GM12878 (cell line): ENCODE data around the gene RENBP. TPM values are rescaled to one million over a fixed set of nuclear protein-coding genes. Genes with fewer than 3 reads are reported as not detected.

Experiments used
- ATAC-seq: fragments of 200-7000 bp; cut with Tn5 transposase; 3 replicates; pipeline ENCODE4 v1.9.1; 2020; ENCODE audit warnings: mild to moderate bottlenecking, moderate library complexity
- BruUV-seq: library from RNA; stranded (reverse); fragments of 400-500 nt; replicated peaks from 2 replicates; lab custom pipeline; 2021; lab: Mats Ljungman, UMichigan
- CTCF ChIA-PET: fragments of 300-600 bp; sonication (Branson Sonifier 250); formaldehyde crosslinking; extraction: SDS; loops from one replicate; lab custom pipeline; 2021; ENCODE audit warnings: inconsistent platforms; lab: Yijun Ruan, JAX
- POLR2A ChIA-PET: fragments of 350-600 bp; formaldehyde crosslinking; extraction: SDS; loops from one replicate; lab custom pipeline; 2021; ENCODE audit warnings: inconsistent platforms; lab: Charles Lee
- RAD21 ChIA-PET: fragments of 300-600 bp; sonication (Branson Sonifier 250); formaldehyde crosslinking; loops from one replicate; lab custom pipeline; 2023; ENCODE audit warnings: antibody characterized with exemption; ENCODE audit not compliant: unreplicated experiment; lab: Charles Lee
- SMC1A ChIA-PET: fragments of 300-600 bp; sonication (Branson Sonifier 250); formaldehyde crosslinking; loops from one replicate; lab custom pipeline; 2023; ENCODE audit not compliant: unreplicated experiment, uncharacterized antibody; lab: Charles Lee
- DNase-seq: peaks from one replicate; pipeline ENCODE4 v3.0.0-alpha.2; 2011; ENCODE audit warnings: low read depth, low spot score
- FAIRE-seq: peaks from 3 replicates; lab custom pipeline; 2011; peaks lifted over from hg19 to GRCh38; lab: Jason Lieb, UNC
- H2AFZ ChIP-seq: 2 replicates; pipeline ENCODE4 v1.6.0; 2011; ENCODE audit warnings: low read depth, low read length, control low read depth; ENCODE audit not compliant: control insufficient read depth
- H3K27ac ChIP-seq: 2 replicates; pipeline ENCODE4 v1.5.1; 2011; ENCODE audit warnings: control low read depth; ENCODE audit not compliant: control insufficient read depth, insufficient read depth
- H3K27me3 ChIP-seq, 2 experiments: replicated peaks in 1 of 2; 2 replicates each; pipeline versions ENCODE4 v1.6.0 to v1.6.1; 2011; ENCODE audit warnings: low read length in 1 of 2; ENCODE audit not compliant: control insufficient read depth in 2 of 2, insufficient read depth in 2 of 2
- H3K36me3 ChIP-seq, 2 experiments: 2 replicates each; pipeline ENCODE4 v1.5.1; 2011; ENCODE audit warnings: low read length in 1 of 2; ENCODE audit not compliant: control insufficient read depth in 2 of 2, insufficient read depth in 2 of 2
- H3K4me1 ChIP-seq: 2 replicates; pipeline ENCODE4 v1.6.1; 2011; ENCODE audit warnings: mild to moderate bottlenecking, low read length, moderate library complexity, mixed read lengths; ENCODE audit not compliant: control insufficient read depth, insufficient read depth
- H3K4me2 ChIP-seq: 2 replicates; pipeline ENCODE4 v1.6.0; 2011; ENCODE audit warnings: control low read depth; ENCODE audit not compliant: control insufficient read depth, insufficient read depth
- H3K4me3 ChIP-seq: fragments of 200-600 bp; sonication (generic); 2 replicates; pipeline ENCODE4 v1.5.1; 2016
- H3K79me2 ChIP-seq: 2 replicates; pipeline ENCODE4 v1.6.0; 2011; ENCODE audit warnings: low read length; ENCODE audit not compliant: control insufficient read depth, insufficient read depth
- H3K9ac ChIP-seq: 2 replicates; pipeline ENCODE4 v1.8.0; 2011; ENCODE audit warnings: low read length, control low read depth, mixed read lengths; ENCODE audit not compliant: control insufficient read depth, insufficient read depth
- H3K9me3 ChIP-seq: replicated peaks from 3 replicates; pipeline ENCODE4 v1.5.1; 2011; ENCODE audit warnings: mild to moderate bottlenecking, low read length; ENCODE audit not compliant: control insufficient read depth, insufficient read depth
- H4K20me1 ChIP-seq: 2 replicates; pipeline ENCODE4 v1.6.0; 2011; ENCODE audit not compliant: control insufficient read depth, insufficient read depth
- ASH2L ChIP-seq: fragments of 300-600, 200-600 bp; sonication (generic); IDR thresholded peaks from 2 replicates; pipeline ENCODE4 v1.6.1; 2017; ENCODE audit warnings: low read depth, mild to moderate bottlenecking, borderline replicate concordance
- ATF7 ChIP-seq: fragments of 450-650 bp; IDR thresholded peaks from 2 replicates; pipeline ENCODE4 v1.6.1; 2016; ENCODE audit warnings: low read depth, mild to moderate bottlenecking
- FOXM1 ChIP-seq: IDR thresholded peaks from 2 replicates; pipeline ENCODE4 v1.6.1; 2012; ENCODE audit warnings: low read depth, mild to moderate bottlenecking, inconsistent platforms, low read length, moderate library complexity
- GATAD2B ChIP-seq: fragments of 450-650 bp; conservative IDR thresholded peaks from 2 replicates; pipeline ENCODE4 v1.6.1; 2017; ENCODE audit warnings: low read depth, mild to moderate bottlenecking, moderate library complexity
- IKZF1 ChIP-seq: fragments of 450-650 bp; conservative IDR thresholded peaks from 2 replicates; pipeline ENCODE4 v1.6.1; 2017; ENCODE audit warnings: antibody characterized with exemption, mild to moderate bottlenecking
- NFYA ChIP-seq: IDR thresholded peaks from 2 replicates; pipeline ENCODE4 v1.6.1; 2011; ENCODE audit warnings: low read depth, mild to moderate bottlenecking, low read length, improper control_type of control experiment, borderline replicate concordance
- NFYB ChIP-seq: IDR thresholded peaks from 2 replicates; pipeline ENCODE4 v1.6.1; 2011; ENCODE audit warnings: low read depth, mild to moderate bottlenecking, low read length, improper control_type of control experiment, moderate library complexity; ENCODE audit not compliant: insufficient read depth
- NR2F1 ChIP-seq: fragments of 450-650 bp; conservative IDR thresholded peaks from 2 replicates; pipeline ENCODE4 v1.6.1; 2017; ENCODE audit warnings: mild to moderate bottlenecking
- RFX5 ChIP-seq: IDR thresholded peaks from 2 replicates; pipeline ENCODE4 v1.6.1; 2011; ENCODE audit warnings: low read depth, low read length, improper control_type of control experiment
- SP1 ChIP-seq: IDR thresholded peaks from one replicate; pipeline ENCODE4 v1.6.1; 2011; ENCODE audit warnings: low read depth, low read length
- ZNF274 ChIP-seq: IDR thresholded peaks from one replicate; pipeline ENCODE4 v1.8.0; 2011; ENCODE audit not compliant: insufficient read length, insufficient read depth
- WGBS: methylation state at CpG from one replicate; pipeline ENCODE4 v1.1.6; 2016; ENCODE audit warnings: low lambda C conversion rate; ENCODE audit not compliant: insufficient replicate concordance, insufficient coverage; ENCODE audit errors: missing lambda C conversion rate; 5-methylcytosine and 5-hydroxymethylcytosine counted together
- in situ Hi-C: fragments of 300-500 bp; cut with MboI; formaldehyde crosslinking; loops from 9 replicates; pipeline ENCODE4 v1.14.3; 2018; ENCODE audit warnings: mixed read lengths
- intact Hi-C: fragments of 100-400 bp; cut with micrococcal nuclease; formaldehyde crosslinking; loops from one replicate; pipeline ENCODE4 v1.14.2; 2022; ENCODE audit not compliant: unreplicated experiment
- polyA plus RNA-seq, 11 experiments: library from polyadenylated mRNA; depleted of rRNA in 4 of 11; unstranded in 6 of 11; stranded (reverse) in 5 of 11; fragments of >200 nt; fragmentation: Nextera tagmentation in 4 of 11; fragmentation: Illumina TruSeq in 1 of 11; extraction: Ambion mirVana in 4 of 11; extraction: Trizol in 1 of 11; gene quantifications; 1 replicate in 1 of 11; 2 replicates in 10 of 11; pipeline versions ENCODE4 v1.2.1 to v1.2.3, GENCODE V29; 2011 to 2016; ENCODE audit warnings: inconsistent platforms in 2 of 11, missing spikeins in 2 of 11, low read depth in 1 of 11
- total RNA-seq, 4 experiments: library from RNA; depleted of rRNA in 3 of 4; stranded (reverse); fragments of >200 nt in 3 of 4; fragmentation: Illumina TruSeq in 1 of 4; extraction: Trizol in 1 of 4; gene quantifications; 2 replicates each; pipeline versions ENCODE4 v1.2.1 to v1.2.3, GENCODE V29; 2013 to 2021
- TF ChIP-seq, protein P1 (sequence below): fragments of 450-650 bp; IDR thresholded peaks from 2 replicates; pipeline ENCODE4 v1.6.1; 2017; ENCODE audit warnings: borderline replicate concordance
- TF ChIP-seq, protein P2 (sequence below): fragments of 450-650 bp; IDR thresholded peaks from 2 replicates; pipeline ENCODE4 v1.6.1; 2016; ENCODE audit warnings: mild to moderate bottlenecking

Gene RENBP
- total and polyA plus RNA-seq, 10 of the 15 experiments (the other 5 are each of a cell fraction or from before 2014, with no cell fraction given) = 0.36 to 4.9 (median 1.8) TPM; not detected in 3

- FAIRE-seq = no peak
- no TSS peak for BruUV-seq
- in situ Hi-C loops (no loop called here), intact Hi-C loops (no loop called here)
- H3K4me1 ChIP-seq = no peaks in the 10 kb centered on the region
- WGBS = 50% methylated on average over 26 of the region's 32 CpGs
- TF ChIP-seq NR2F1 (peak; percentile 36; the same call in 1 of the 2 replicates), IKZF1 (no peak), NFYA (no peak), ZNF274 (no peak)
- TF ChIP-seq, all 136 proteins: peak for 1
- no peaks in the 10 kb centered on the region for H3K27me3 ChIP-seq
- peak overlapping the region; percentile 34; the same call in 1 of the 2 replicates for H3K4me3 ChIP-seq
- H4K20me1 ChIP-seq = no peaks in the 10 kb centered on the region
- H3K9me3 ChIP-seq = no peaks in the 10 kb centered on the region
- no peak for DNase-seq
- no peak overlapping the region for H3K27ac ChIP-seq
- H3K36me3 ChIP-seq = no peaks in the 10 kb centered on the region; a peak in 3 of 4 replicates
- H2AFZ ChIP-seq = no peak overlapping the region
- H3K79me2 ChIP-seq = peaks cover 11% of the 10 kb centered on the region
- peak overlapping the region; percentile 69 for H3K4me2 ChIP-seq
- CTCF ChIA-PET = interaction anchor here (0.5 to 4.4 kb wide), 4 partner anchors 10 to 25 kb away, joined by 3 to 28 read pairs (median 8); partner anchors contain the start of gene ARHGAP4
- RAD21 ChIA-PET = interaction anchor here (0.9 to 1.6 kb wide), 5 partner anchors 9 to 46 kb away, joined by 3 to 8 read pairs (median 3); no protein-coding TSS in a partner anchor
- POLR2A ChIA-PET = interaction anchor here (0.9 to 1.6 kb wide), 3 partner anchors 9 to 12 kb away, joined by 3 to 6 read pairs (median 3); no protein-coding TSS in a partner anchor
- peak overlapping the region; percentile 16; the same call in 1 of the 2 replicates for H3K9ac ChIP-seq
- ATAC-seq = peak; percentile 10; the same call in 2 of the 3 replicates
- SMC1A ChIA-PET = interaction anchor here (1.9 kb wide), 1 partner anchor 12 kb away, joined by 6 read pairs; no protein-coding TSS in a partner anchor
These were observed 9.1 kb downstream of the RENBP start for GRCh38 chrX:153935326-153935851.

- FAIRE-seq = no peak
- DNase-seq = no peak
- POLR2A ChIA-PET = interaction anchor here (0.9 to 1.6 kb wide), 3 partner anchors 8 to 12 kb away, joined by 3 to 6 read pairs (median 3); no protein-coding TSS in a partner anchor
- RAD21 ChIA-PET = interaction anchor here (1.0 to 1.6 kb wide), 4 partner anchors 8 to 46 kb away, joined by 3 to 8 read pairs (median 3); no protein-coding TSS in a partner anchor
- SMC1A ChIA-PET = interaction anchor here (1.5 to 1.9 kb wide), 2 partner anchors 10 to 12 kb away, joined by 4 to 6 read pairs; no protein-coding TSS in a partner anchor
- no TSS peak for BruUV-seq
- Histone ChIP-seq H3K4me1 (no peaks in the 10 kb centered on the region), H3K79me2 (peaks cover 11% of the 10 kb centered on the region), H2AFZ (peak within 1 kb of the TSS; percentile 34), H3K9ac (peak within 1 kb of the TSS; percentile 71), H3K27ac (0 out of 2 replicates have a peak within 1 kb of the TSS, but pooled peaks have one; percentile 48), H3K36me3 (peaks cover 0 to 1% of the 10 kb centered on the region in 2 experiments; a peak in 3 of 4 replicates), H4K20me1 (no peaks in the 10 kb centered on the region), H3K27me3 (no peaks in the 10 kb centered on the region), H3K4me3 (peak within 1 kb of the TSS; percentile 90), H3K9me3 (no peaks in the 10 kb centered on the region), H3K4me2 (peak within 1 kb of the TSS; percentile 77)
- peak; percentile 97 for ATAC-seq
- intact Hi-C loops (no loop called here), in situ Hi-C loops (loop anchor here (5.0 kb wide), 1 partner anchor 437 kb away; the partner anchor contains the start of gene FLNA)
- 0% methylated on average over 36 of the region's 87 CpGs for WGBS
- CTCF ChIA-PET = interaction anchor here (0.5 to 4.4 kb wide), 4 partner anchors 10 to 24 kb away, joined by 3 to 28 read pairs (median 8); partner anchors contain the start of gene ARHGAP4
- TF ChIP-seq GATAD2B (peak; percentile 62; the same call in 1 of the 2 replicates), NFYB (peak; percentile 68; the same call in 1 of the 2 replicates), SP1 (peak; percentile 37), ASH2L (no peak), ATF7 (no peak), RFX5 (no peak), FOXM1 (no peak)
- TF ChIP-seq, protein P1, sequence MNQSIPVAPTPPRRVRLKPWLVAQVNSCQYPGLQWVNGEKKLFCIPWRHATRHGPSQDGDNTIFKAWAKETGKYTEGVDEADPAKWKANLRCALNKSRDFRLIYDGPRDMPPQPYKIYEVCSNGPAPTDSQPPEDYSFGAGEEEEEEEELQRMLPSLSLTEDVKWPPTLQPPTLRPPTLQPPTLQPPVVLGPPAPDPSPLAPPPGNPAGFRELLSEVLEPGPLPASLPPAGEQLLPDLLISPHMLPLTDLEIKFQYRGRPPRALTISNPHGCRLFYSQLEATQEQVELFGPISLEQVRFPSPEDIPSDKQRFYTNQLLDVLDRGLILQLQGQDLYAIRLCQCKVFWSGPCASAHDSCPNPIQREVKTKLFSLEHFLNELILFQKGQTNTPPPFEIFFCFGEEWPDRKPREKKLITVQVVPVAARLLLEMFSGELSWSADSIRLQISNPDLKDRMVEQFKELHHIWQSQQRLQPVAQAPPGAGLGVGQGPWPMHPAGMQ = no peak
- TF ChIP-seq, protein P2, sequence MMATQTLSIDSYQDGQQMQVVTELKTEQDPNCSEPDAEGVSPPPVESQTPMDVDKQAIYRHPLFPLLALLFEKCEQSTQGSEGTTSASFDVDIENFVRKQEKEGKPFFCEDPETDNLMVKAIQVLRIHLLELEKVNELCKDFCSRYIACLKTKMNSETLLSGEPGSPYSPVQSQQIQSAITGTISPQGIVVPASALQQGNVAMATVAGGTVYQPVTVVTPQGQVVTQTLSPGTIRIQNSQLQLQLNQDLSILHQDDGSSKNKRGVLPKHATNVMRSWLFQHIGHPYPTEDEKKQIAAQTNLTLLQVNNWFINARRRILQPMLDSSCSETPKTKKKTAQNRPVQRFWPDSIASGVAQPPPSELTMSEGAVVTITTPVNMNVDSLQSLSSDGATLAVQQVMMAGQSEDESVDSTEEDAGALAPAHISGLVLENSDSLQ = no peak
These were observed 9.6 kb downstream of the RENBP start, which contains the start of gene NAA10 for GRCh38 chrX:153934762-153935325. Gene NAA10 (minus strand): TSS chrX:153935037. CDS start chrX:153934904, 133 bp downstream.
